HG03175 (cell line): ENCODE measurements around the gene SAP30L.

Experiments
- ATAC-seq: cut with Tn5 transposase; IDR thresholded peaks from one replicate; pipeline ENCODE4 v1.9.1; 2021; ENCODE audit warnings: mild to moderate bottlenecking, moderate library complexity; ENCODE audit not compliant: unreplicated experiment

SAP30L gene

GRCh38 chr5:154479160-154479943 lies 33.6 kb downstream of the SAP30L start:
- ATAC-seq: no peak

- ATAC-seq: no peak
Observed at GRCh38 chr5:154479944-154480750, 34.4 kb downstream of the SAP30L start.

- ATAC-seq: no peak
Observed at GRCh38 chr5:154480847-154481246, 35.0 kb downstream of the SAP30L start.

- no peak for ATAC-seq
Observed at GRCh38 chr5:154481584-154482381, 36.0 kb downstream of the SAP30L start.

GRCh38 chr5:154482528-154483449 lies 37.0 kb downstream of the SAP30L start:
- ATAC-seq: no peak

GRCh38 chr5:154483654-154484392 lies 38.0 kb downstream of the SAP30L start:
- no peak for ATAC-seq

GRCh38 chr5:154484393-154485095 lies 38.7 kb downstream of the SAP30L start:
- ATAC-seq: no peak

GRCh38 chr5:154485096-154485491 lies 39.3 kb downstream of the SAP30L start:
- no peak for ATAC-seq

GRCh38 chr5:154485850-154486426 lies 40.1 kb downstream of the SAP30L start:
- ATAC-seq: no peak

- ATAC-seq: no peak
Observed at GRCh38 chr5:154486427-154486866, 40.6 kb downstream of the SAP30L start.

- ATAC-seq: peak; percentile 95
Observed at GRCh38 chr5:154487541-154487940, 41.7 kb downstream of the SAP30L start.

- no peak for ATAC-seq
Observed at GRCh38 chr5:154491941-154492340, 46.1 kb downstream of the SAP30L start.

GRCh38 chr5:154493274-154493673 lies 47.5 kb downstream of the SAP30L start:
- no peak for ATAC-seq

GRCh38 chr5:154494036-154494435 lies 48.2 kb downstream of the SAP30L start:
- ATAC-seq: no peak

- no peak for ATAC-seq
Observed at GRCh38 chr5:154498591-154498990, 52.8 kb downstream of the SAP30L start.

GRCh38 chr5:154498994-154499393 lies 53.2 kb downstream of the SAP30L start:
- no peak for ATAC-seq

GRCh38 chr5:154501566-154501965 lies 55.8 kb downstream of the SAP30L start:
- no peak for ATAC-seq

- no peak for ATAC-seq
Observed at GRCh38 chr5:154502180-154502579, 56.4 kb downstream of the SAP30L start.

- ATAC-seq: no peak
Observed at GRCh38 chr5:154503698-154504039, 57.9 kb downstream of the SAP30L start.
